NOMO-1 treated with dmso at 0.1 percent for 144 hours (cell line): Measurements from ENCODE around the gene KCNMB1.

Experiments
- DNase-seq: peaks from one replicate; lab custom pipeline; 2025; ENCODE audit not compliant: unreplicated experiment; lab: John Stamatoyannopoulos, UW

KCNMB1 gene, protein sequence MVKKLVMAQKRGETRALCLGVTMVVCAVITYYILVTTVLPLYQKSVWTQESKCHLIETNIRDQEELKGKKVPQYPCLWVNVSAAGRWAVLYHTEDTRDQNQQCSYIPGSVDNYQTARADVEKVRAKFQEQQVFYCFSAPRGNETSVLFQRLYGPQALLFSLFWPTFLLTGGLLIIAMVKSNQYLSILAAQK

GRCh38 chr5:170388818-170389549, at the start of gene KCNMB1:
Gene KCNMB1 (minus strand): TSS chr5:170389367. CDS start chr5:170385447, 3,920 bp downstream.
- DNase-seq, result no peak

GRCh38 chr5:170438581-170438980, 49.4 kb upstream of the KCNMB1 start:
- no peak for DNase-seq

GRCh38 chr5:170437621-170438375, 48.6 kb upstream of the KCNMB1 start:
- DNase-seq, result no peak

GRCh38 chr5:170436335-170436734, 47.2 kb upstream of the KCNMB1 start:
- no peak for DNase-seq

DNA sequence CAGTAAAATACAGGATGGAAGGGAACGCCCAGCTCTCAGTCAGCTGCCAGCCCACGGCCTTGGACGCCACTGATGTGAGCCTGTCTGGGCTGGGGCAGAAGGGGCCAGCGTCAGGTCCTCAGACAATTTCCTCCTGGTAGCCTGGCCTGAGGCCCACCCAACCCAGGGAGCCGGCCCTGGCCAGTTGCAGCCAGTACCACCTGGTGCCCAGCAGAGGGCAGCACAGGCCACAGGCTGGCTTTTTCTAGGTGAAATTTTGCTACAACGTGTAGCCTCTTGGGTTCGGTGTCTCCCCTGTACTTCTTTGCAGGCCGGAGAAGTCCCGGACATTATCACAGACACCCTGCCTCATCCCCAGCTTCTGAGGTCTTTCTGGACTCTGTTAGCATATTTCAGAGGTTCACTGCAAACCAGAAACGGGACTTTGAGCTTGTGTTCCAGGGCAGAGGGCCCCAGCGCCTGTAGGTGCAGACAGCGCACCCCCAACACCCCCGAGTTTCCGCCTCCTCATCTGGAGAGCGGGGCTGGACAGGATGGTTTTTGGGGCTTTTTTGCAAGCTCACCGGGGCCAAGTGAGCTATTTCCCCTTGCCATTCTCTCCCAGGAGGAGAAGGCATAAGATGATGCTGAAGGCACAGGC, 45.9 kb upstream of the KCNMB1 start:
- peak; percentile 23 for DNase-seq

DNA sequence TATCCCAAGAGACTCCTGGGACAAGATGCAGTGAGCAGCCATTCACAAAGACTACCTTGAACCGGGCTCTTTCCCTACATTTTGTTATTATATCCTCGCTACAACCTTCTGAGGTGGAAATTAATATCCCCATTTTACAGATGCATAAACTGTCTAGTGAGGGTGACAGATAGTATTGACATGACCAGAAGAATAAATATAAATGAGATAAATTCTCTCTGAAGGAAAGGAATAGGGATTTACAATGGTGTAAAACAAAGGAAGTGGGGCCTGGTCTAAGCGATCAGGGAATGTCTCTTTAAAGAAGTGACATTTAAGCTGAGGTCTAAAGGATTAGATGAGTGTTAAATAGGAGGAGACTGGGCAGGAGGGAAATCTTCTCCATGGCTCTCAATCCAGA, 43.5 kb upstream of the KCNMB1 start:
- no peak for DNase-seq

DNA sequence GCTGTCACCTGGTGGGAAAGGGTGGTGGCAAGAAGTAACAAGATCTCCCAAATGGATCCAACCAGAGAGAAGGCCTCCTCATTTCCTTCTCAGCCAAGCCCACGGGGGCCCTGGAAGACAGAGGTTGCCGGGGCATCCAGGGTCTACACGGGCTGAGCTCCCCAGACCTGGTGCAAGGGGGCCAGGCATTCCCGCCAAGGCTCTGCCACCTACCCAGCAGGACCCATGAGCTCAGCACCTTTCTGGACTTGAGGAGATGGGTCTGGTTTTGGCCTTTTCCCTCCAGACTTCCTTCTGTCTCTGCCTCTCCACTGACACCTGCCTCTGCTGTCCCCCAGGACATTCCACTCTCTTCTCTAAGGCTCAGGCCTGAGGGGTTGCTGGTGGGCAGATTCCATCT, 42.4 kb upstream of the KCNMB1 start:
- no peak for DNase-seq

GRCh38 chr5:170430866-170431437, 41.8 kb upstream of the KCNMB1 start:
- DNase-seq, result no peak

- no peak for DNase-seq
Observed at GRCh38 chr5:170430256-170430655, 41.1 kb upstream of the KCNMB1 start.

- no peak for DNase-seq
Observed at GRCh38 chr5:170429014-170429413, 39.8 kb upstream of the KCNMB1 start.

DNA sequence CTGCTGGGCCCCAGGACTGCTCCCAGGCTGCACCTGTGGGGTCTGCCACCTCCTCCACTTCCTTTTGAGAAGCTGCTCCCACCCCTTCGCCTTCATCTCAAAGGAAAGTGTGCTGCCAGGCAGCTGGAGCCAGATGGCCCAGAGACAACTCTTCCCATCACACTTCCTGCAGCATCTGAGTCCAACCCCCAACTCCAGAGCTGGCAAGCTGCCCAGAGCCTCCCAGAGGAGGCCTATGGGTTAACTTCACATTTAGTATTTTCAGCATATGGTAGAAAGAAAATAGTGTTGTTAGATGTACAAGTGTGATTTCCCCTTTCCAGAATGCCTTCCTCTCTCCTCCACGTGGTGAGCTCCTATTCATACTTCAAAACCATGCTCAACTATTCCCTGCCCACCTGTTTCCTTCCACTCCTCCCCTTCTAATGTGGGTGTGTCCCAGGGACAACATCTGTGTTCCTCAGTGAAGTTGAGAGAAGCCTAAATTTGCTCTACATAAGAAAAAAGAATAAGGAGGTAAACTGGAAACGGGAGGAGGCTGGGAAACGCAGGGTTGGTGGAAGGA, 38.6 kb upstream of the KCNMB1 start:
- no peak for DNase-seq

DNA sequence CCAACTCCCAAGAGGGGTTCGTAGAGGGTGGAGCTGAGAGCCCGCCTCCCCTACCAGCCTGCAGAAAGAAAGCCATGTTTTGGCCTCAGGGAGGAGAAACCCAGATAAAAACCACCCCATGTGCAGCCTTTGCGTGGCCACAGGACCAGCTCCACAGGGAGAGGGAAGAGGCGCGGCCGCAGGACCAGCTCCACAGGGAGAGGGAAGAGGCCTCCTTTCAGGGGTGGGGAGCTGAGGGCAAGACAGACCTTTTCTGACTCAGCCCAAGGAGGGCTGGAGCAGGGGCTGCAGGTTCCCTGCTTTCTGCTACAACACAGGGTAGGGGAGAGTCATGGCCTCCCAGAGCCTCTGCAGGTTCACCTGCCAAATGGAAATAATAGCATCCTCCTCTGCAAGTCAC, 37.6 kb upstream of the KCNMB1 start:
- DNase-seq, result no peak

- DNase-seq, result no peak
Observed at GRCh38 chr5:170426149-170426767, 37.1 kb upstream of the KCNMB1 start.

DNA sequence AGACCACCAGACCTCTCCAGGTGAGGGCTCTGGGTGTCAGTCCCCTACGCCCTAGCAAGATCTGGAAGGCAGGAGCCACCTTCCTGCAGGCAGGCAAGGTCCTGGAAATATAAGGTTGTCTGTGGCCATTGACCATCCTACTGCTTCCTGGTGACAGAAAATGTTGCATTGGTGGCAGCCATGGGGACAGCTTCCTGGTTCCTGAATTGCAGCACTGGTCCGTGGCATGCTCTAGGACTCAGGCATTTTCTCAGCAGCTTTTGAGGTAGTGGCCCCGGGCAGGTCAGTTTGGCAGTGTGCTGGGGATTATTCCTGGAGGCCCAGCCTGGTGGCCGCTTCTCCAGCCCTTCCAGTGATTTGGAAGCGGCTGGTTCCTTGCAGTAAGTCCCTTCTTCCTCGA, 36.6 kb upstream of the KCNMB1 start:
- DNase-seq, result no peak

DNA sequence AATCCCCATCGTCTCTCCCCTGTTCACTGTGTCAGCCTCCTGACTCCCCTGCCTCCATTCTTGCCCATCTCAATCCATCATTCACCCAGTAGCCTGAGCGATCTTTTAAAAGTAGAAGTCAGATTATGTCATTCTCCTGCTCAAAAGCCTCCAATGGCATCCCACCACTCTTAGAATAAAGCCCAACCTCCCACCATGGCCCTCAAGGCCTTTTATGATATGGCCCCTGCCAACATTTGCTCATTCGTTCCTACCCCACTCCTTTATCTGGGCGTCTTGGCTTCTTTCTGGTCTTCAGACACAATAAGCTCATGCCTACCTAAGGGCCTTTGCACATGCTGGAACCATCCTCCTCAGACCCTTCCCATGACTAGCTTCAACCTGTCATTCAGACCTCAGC, 35.5 kb upstream of the KCNMB1 start:
- no peak for DNase-seq

DNA sequence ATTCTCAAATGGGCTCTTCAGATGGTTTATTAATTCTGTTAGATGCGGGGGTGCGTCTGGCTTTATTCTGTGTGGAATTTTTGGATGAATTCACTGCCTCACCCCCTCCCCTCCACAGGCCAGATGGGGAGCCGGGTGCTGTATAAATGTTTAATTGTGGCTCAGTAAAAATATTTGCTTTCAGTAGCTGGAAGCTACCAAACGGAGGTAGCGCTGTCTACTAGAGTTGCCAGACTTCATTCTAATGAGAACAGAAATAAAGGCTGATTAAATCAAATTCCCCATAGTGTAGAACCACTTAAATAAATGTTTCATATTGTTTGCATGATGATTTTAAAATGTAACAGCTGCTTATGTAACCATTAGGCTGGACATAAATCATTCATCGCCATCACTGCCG, 34.5 kb upstream of the KCNMB1 start:
- DNase-seq, result no peak

- no peak for DNase-seq
Observed at GRCh38 chr5:170421826-170422225, 32.7 kb upstream of the KCNMB1 start.

- peak; percentile 28 for DNase-seq
Observed at GRCh38 chr5:170420806-170421412, 31.7 kb upstream of the KCNMB1 start.

- DNase-seq, result no peak
Observed at GRCh38 chr5:170419643-170420042, 30.5 kb upstream of the KCNMB1 start.

DNA sequence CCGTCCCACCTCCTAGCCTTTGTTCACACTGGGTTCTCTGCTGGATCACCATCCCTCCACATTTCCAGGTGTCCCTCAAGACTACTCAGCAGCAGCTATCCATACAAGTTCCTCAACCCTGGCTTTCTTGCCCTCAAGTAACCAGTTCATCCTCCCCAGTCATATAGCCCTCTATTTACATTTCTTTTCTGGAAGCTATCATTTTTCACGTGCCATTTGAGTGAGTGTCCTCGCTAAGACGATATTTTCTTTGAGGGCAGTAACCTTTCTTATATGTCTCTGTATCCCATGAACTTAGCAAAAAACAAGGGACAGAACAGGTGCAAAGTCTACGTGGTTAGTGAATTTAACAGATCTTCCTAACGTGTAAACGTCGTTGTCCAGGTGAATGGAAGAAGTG, 29.6 kb upstream of the KCNMB1 start:
- no peak for DNase-seq
